HEK293 (cell line): Measurements from ENCODE around the gene OR2L5.

Experiments
- BCL11B ChIP-seq: fragments of 450-650 bp; formaldehyde crosslinking; IDR thresholded peaks from 2 replicates; pipeline ENCODE4 v1.5.1; 2016; ENCODE audit warnings: low read depth, missing biosample characterization, missing genetic modification characterization
- PRDM2 ChIP-seq: fragments of 450-650 bp; formaldehyde crosslinking; IDR thresholded peaks from 2 replicates; pipeline ENCODE4 v1.5.1; 2016; ENCODE audit warnings: missing biosample characterization, missing genetic modification characterization, borderline replicate concordance
- SETDB1 ChIP-seq: IDR thresholded peaks from one replicate; pipeline ENCODE4 v1.6.1; 2017; ENCODE audit warnings: mild to moderate bottlenecking, low read length, moderate library complexity, mixed read lengths; ENCODE audit not compliant: insufficient read length
- ZNF132 ChIP-seq: fragments of 450-650 bp; formaldehyde crosslinking; IDR thresholded peaks from 2 replicates; pipeline ENCODE4 v1.5.1; 2017; ENCODE audit warnings: missing biosample characterization, missing genetic modification characterization, borderline replicate concordance
- ZNF146 ChIP-seq: fragments of 450-650 bp; formaldehyde crosslinking; IDR thresholded peaks from 2 replicates; pipeline ENCODE4 v1.5.1; 2016; ENCODE audit warnings: missing biosample characterization, missing genetic modification characterization
- ZNF48 ChIP-seq: fragments of 450-650 bp; formaldehyde crosslinking; IDR thresholded peaks from 2 replicates; pipeline ENCODE4 v1.5.1; 2016; ENCODE audit warnings: missing biosample characterization, missing genetic modification characterization
- ZNF544 ChIP-seq: fragments of 450-650 bp; formaldehyde crosslinking; IDR thresholded peaks from 2 replicates; pipeline ENCODE4 v1.5.0; 2017; ENCODE audit warnings: missing biosample characterization, missing genetic modification characterization
- ZNF558 ChIP-seq: fragments of 450-650 bp; formaldehyde crosslinking; IDR thresholded peaks from 2 replicates; pipeline ENCODE4 v1.5.1; 2016; ENCODE audit warnings: missing biosample characterization, missing genetic modification characterization
- ZNF580 ChIP-seq: fragments of 450-650 bp; formaldehyde crosslinking; IDR thresholded peaks from 2 replicates; pipeline ENCODE4 v1.5.1; 2016; ENCODE audit warnings: missing biosample characterization, missing genetic modification characterization
- ZNF701 ChIP-seq: fragments of 450-650 bp; formaldehyde crosslinking; IDR thresholded peaks from 2 replicates; pipeline ENCODE4 v1.5.1; 2016; ENCODE audit warnings: missing biosample characterization, missing genetic modification characterization
- ZSCAN16 ChIP-seq: fragments of 450-650 bp; formaldehyde crosslinking; IDR thresholded peaks from 2 replicates; pipeline ENCODE4 v1.5.1; 2016; ENCODE audit warnings: missing biosample characterization, missing genetic modification characterization
- ZSCAN5A ChIP-seq: fragments of 450-650 bp; formaldehyde crosslinking; IDR thresholded peaks from 2 replicates; pipeline ENCODE4 v1.5.1; 2016; ENCODE audit warnings: missing biosample characterization, missing genetic modification characterization

Gene OR2L5

GRCh38 chr1:248065604-248066003 is 52.1 kb downstream of the OR2L5 start (continued):
- TF ChIP-seq PRDM2 (tag by site-specific recombination) = no peak
- TF ChIP-seq BCL11B (tag by site-specific recombination) = no peak
- no peak for TF ChIP-seq ZNF558 (tag by site-specific recombination)
- TF ChIP-seq SETDB1 = no peak
- TF ChIP-seq ZNF544 = no peak
- no peak for TF ChIP-seq ZNF146
- TF ChIP-seq ZNF132 (tag by site-specific recombination) = no peak
- no peak for TF ChIP-seq ZSCAN16
- no peak for TF ChIP-seq ZSCAN5A (tag by site-specific recombination)
- no peak for TF ChIP-seq ZNF48
- TF ChIP-seq ZNF580 (tag by site-specific recombination) = no peak
- TF ChIP-seq ZNF701 (tag by site-specific recombination) = no peak
- TF ChIP-seq, all 188 proteins: peak for 0
